Lung (tissue), 12 donors: ENCODE data around the gene NELL2. TPM values are rescaled to one million over a fixed set of nuclear protein-coding genes. Genes with fewer than 3 reads are reported as not detected.

Experiments
- ATAC-seq: fragments of 200-7000 bp; cut with Tn5 transposase; one replicate; pipeline ENCODE4 v1.9.1; 2020; ENCODE audit warnings: moderate number of reproducible peaks; ENCODE audit not compliant: insufficient read depth, low FRiP score
- DNase-seq, 3 donors: peaks; one replicate each; pipeline ENCODE4 v3.0.0-alpha.2; 2013 to 2017
- H3K27ac ChIP-seq, 2 donors: one replicate each; pipeline ENCODE4 v1.5.1; 2013; ENCODE audit warnings: mild to moderate bottlenecking in 2 of 2, moderate library complexity in 2 of 2, control low read depth in 1 of 2, inconsistent platforms in 1 of 2, low read depth in 1 of 2, low read length in 1 of 2
- H3K27me3 ChIP-seq, 3 donors: one replicate each; pipeline ENCODE4 v1.5.1; 2013; ENCODE audit warnings: low read length in 2 of 3; ENCODE audit not compliant: control insufficient read depth in 3 of 3, insufficient read depth in 3 of 3
- H3K36me3 ChIP-seq, 4 donors: one replicate each; pipeline ENCODE4 v1.5.1; 2013; ENCODE audit warnings: low read length in 4 of 4, mild to moderate bottlenecking in 1 of 4, moderate library complexity in 1 of 4; ENCODE audit not compliant: control insufficient read depth in 4 of 4, insufficient read depth in 4 of 4
- H3K4me1 ChIP-seq, 5 donors: one replicate each; pipeline ENCODE4 v1.5.1; 2013; ENCODE audit warnings: low read length in 5 of 5, mild to moderate bottlenecking in 2 of 5, moderate library complexity in 1 of 5; ENCODE audit not compliant: control insufficient read depth in 5 of 5, insufficient read depth in 5 of 5
- H3K4me3 ChIP-seq: one replicate; pipeline ENCODE4 v1.5.1; 2013; ENCODE audit warnings: mild to moderate bottlenecking, control low read depth, moderate library complexity
- H3K9ac ChIP-seq, 2 donors: one replicate each; pipeline ENCODE4 v1.5.1; 2013; ENCODE audit warnings: low read length in 2 of 2, control low read depth in 1 of 2; ENCODE audit not compliant: insufficient read depth in 1 of 2
- H3K9me3 ChIP-seq, 4 donors: one replicate each; pipeline ENCODE4 v1.5.1; 2013; ENCODE audit warnings: low read length in 3 of 4, mild to moderate bottlenecking in 1 of 4, moderate library complexity in 1 of 4; ENCODE audit not compliant: control insufficient read depth in 4 of 4, insufficient read depth in 3 of 4
- WGBS, 2 donors: extraction: QIAGEN DNeasy Blood & Tissue Kit; methylation state at CpG; one replicate each; pipeline ENCODE4 v1.1.7; 2013; 5-methylcytosine and 5-hydroxymethylcytosine counted together
- polyA plus RNA-seq, 2 donors: library from polyadenylated mRNA; stranded (reverse); fragments of 200-250 nt; gene quantifications; one replicate each; pipeline ENCODE4 v1.2.1, GENCODE V29; 2013
- total RNA-seq, 2 donors: library from RNA; depleted of rRNA in 1 of 2; stranded (reverse); fragments of >200 nt in 1 of 2; gene quantifications; one replicate each; pipeline ENCODE4 v1.2.1, GENCODE V29; 2014 to 2021
- TF ChIP-seq, protein P1 (sequence below): IDR thresholded peaks from 2 replicates; pipeline ENCODE4 v1.5.1; 2012; ENCODE audit warnings: mild to moderate bottlenecking; ENCODE audit errors: control extremely low read depth, extremely low read depth
- donor health status: control.
- donor health status: control.
- donor health status: Bipolar disorder and iron deficiency.
- donor health status: healthy.
- donor health status: DM: yes; HTN: yes; CAD: no.

Gene NELL2
- total and polyA plus RNA-seq, 4 donors: 2.2 to 15.9 (median 8.6) TPM

DNA sequence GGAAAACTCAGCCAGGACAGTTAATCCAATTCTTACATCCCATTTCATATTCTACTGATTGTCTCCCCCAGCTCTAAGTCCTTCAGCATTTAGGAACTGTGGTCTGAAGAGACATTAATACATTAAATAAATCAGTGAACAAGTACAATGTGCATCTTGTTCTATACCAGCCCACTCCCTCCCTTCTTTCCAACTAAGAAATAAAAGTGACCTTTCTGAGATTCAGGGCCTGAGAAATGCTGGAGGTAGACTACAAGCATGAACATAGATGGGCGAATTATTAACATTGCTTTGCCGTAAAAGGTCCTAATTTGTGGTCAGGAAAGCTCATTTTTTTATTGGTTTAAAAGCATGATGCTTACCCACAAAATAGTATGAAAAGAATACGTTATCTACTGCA is 113.1 kb downstream of the NELL2 start:
- Histone ChIP-seq H3K9ac (no peak overlapping the region), H3K4me1 (no peaks in the 10 kb centered on the region), H3K36me3 (no peaks in the 10 kb centered on the region), H3K9me3 (no peaks in the 10 kb centered on the region), H3K27me3 (no peaks in the 10 kb centered on the region), H3K27ac (no peak overlapping the region), H3K4me3 (no peak overlapping the region)
- 83 to 91% methylated on average over 3 of the region's 3 CpGs for WGBS, 2 donors
- DNase-seq (no peak), ATAC-seq (no peak)
- TF ChIP-seq, protein P1, sequence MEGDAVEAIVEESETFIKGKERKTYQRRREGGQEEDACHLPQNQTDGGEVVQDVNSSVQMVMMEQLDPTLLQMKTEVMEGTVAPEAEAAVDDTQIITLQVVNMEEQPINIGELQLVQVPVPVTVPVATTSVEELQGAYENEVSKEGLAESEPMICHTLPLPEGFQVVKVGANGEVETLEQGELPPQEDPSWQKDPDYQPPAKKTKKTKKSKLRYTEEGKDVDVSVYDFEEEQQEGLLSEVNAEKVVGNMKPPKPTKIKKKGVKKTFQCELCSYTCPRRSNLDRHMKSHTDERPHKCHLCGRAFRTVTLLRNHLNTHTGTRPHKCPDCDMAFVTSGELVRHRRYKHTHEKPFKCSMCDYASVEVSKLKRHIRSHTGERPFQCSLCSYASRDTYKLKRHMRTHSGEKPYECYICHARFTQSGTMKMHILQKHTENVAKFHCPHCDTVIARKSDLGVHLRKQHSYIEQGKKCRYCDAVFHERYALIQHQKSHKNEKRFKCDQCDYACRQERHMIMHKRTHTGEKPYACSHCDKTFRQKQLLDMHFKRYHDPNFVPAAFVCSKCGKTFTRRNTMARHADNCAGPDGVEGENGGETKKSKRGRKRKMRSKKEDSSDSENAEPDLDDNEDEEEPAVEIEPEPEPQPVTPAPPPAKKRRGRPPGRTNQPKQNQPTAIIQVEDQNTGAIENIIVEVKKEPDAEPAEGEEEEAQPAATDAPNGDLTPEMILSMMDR: no peak

DNA sequence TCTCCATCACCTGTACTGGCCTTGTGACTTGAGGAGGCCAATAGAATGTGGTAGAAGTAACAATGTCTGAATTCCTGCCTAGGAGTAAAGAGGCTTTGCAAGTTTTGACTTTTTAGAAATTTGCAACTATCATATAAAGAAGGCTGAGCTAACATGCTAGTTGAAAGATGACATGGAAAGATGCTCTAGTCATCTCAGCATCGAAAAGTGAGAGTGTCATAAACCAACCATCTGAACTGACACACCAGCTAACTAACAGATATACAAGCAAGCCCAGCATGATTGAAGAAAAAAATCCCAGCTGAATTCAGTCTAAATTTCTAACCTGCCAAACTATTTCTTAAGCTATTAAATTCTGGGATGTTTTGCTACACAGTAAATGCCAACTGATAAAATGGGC is 116.8 kb downstream of the NELL2 start:
- WGBS, 2 donors: 96 to 97% methylated on average over 1 of the region's 1 CpG
- no peaks in the 10 kb centered on the region for H3K4me1 ChIP-seq
- no peak for DNase-seq
- no peaks in the 10 kb centered on the region for H3K27me3 ChIP-seq
- H3K9me3 ChIP-seq: no peaks in the 10 kb centered on the region
- H3K36me3 ChIP-seq: no peaks in the 10 kb centered on the region
- no peak for ATAC-seq
- H3K9ac ChIP-seq: no peak overlapping the region
- no peak overlapping the region for H3K27ac ChIP-seq
- H3K4me3 ChIP-seq: no peak overlapping the region
- TF ChIP-seq, protein P1: no peak

DNA sequence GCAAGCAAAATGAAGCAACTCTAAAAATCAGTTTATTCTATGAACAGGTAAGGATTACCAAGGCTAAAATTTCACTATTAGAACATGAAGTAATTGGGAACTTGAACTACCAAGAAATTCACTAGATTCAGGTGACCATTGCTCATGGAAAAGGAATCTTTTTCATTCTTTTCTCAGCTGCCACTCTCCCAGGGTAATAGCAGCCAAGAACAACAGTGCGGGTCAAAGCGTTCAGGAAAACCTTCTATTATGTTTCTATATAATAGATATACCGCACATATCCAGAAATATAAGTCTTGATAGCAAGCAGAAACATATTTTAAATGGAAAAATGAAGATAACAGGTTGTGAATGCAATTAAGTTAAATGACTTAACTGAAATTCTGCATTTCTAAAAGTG is 125.6 kb downstream of the NELL2 start:
- H3K27ac ChIP-seq: no peak overlapping the region
- ATAC-seq (no peak), DNase-seq (no peak)
- no peak overlapping the region for H3K9ac ChIP-seq
- H3K27me3 ChIP-seq: peaks cover 0 to 3% (median 0%) of the 10 kb centered on the region in 3 donors
- H3K36me3 ChIP-seq: no peaks in the 10 kb centered on the region
- WGBS, 2 donors: 93 to 95% methylated on average over 3 of the region's 3 CpGs
- no peak overlapping the region for H3K4me3 ChIP-seq
- no peaks in the 10 kb centered on the region for H3K4me1 ChIP-seq
- no peaks in the 10 kb centered on the region for H3K9me3 ChIP-seq
- TF ChIP-seq, protein P1: no peak

DNA sequence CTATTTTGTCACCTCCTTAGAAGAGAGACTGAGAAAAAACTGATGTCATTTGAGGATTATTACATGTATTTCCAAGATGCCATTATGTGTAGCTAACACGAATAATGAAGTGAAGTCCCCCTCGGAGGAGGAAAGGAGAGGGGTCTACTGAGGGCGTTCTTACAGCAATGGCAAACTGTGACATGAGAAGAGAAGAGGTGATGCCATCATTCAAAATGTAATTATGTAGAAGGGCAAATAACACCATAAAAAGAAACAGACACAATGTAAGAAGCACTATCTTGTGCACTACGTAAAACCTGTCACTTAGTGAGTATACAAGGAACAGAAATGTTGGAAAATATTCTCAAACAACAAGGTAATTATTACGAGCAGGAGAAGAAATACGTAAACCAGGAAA is 126.5 kb downstream of the NELL2 start:
- H3K27ac ChIP-seq: no peak overlapping the region
- TF ChIP-seq, protein P1: no peak
- H3K36me3 ChIP-seq: no peaks in the 10 kb centered on the region
- DNase-seq (no peak), ATAC-seq (no peak)
- peaks cover 0 to 3% (median 0%) of the 10 kb centered on the region in 3 donors for H3K27me3 ChIP-seq
- H3K9ac ChIP-seq: no peak overlapping the region
- 85 to 86% methylated on average over 6 of the region's 6 CpGs for WGBS, 2 donors
- no peak overlapping the region for H3K4me3 ChIP-seq
- no peaks in the 10 kb centered on the region for H3K9me3 ChIP-seq
- H3K4me1 ChIP-seq: no peaks in the 10 kb centered on the region
